ENCODE measurements around the gene SKI.
"Not testable (repeated sequence)": the region's sequence is repeated elsewhere in the genome, so short reads cannot be mapped to it uniquely, and the experiment has no call there.

Gene SKI

DNA sequence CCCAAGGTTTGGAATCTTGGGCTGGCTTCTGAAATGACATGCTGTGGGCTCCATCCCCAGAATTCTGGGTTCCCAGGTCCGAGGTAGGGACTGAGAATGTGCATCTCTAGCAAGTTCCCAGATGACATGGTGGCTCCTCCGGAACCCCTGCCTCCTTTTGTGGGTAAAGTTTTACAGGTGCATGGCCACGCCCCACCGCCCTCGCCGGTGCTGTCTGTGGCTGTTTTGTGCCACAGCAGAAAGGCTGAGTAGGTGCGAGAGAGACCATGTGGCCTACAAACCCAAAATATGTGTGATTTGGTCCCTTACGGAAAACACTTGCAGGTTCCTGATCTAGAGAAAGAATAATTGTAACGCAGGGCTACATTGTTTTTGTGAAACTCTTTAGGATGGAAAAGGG lies 30.9 kb downstream of the SKI start:
- DNase-seq = no peak

DNA sequence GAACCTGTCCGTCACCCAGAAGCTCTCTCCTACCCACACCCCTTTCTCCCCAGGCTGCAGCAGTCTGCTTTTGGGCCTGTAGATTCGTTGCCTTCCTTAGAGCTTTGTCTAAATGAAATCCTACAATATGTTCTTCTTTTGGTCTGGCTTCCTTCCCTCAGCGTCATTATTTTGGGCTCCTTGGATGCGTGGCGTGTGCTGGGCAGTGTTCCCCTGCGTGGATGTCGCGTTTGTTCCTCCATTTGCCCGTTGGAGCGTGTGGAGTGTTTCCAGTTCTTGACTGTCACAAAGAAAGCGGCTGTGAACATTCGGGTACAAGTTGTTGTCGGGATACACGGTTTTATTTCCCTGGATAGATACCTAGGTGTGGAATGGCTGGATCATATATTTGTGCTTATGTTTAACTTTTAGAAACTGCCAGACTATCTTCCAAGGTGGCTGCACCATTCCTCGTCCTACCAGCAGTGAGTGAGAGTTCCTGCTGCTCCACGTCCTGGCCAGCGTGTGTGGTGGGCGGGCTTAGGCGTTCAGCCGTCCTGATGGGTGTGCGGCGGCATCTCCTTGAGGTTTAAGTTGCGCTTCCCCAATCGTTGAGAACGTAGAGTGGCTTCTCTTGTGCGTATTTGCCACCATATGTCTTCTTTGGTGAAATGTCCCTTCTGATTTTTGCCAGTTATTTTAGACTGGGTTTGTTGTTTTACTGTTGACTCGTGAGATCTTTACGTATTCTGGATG lies 31.7 kb downstream of the SKI start:
- peak in 21 of 56 donors; percentile 19 to 68 (median 43) for DNase-seq

GRCh38 chr1:2260470-2260869 lies 32.4 kb downstream of the SKI start:
- DNase-seq = not testable (repeated sequence)

GRCh38 chr1:2260917-2261316 lies 32.8 kb downstream of the SKI start:
- DNase-seq = no peak

DNA sequence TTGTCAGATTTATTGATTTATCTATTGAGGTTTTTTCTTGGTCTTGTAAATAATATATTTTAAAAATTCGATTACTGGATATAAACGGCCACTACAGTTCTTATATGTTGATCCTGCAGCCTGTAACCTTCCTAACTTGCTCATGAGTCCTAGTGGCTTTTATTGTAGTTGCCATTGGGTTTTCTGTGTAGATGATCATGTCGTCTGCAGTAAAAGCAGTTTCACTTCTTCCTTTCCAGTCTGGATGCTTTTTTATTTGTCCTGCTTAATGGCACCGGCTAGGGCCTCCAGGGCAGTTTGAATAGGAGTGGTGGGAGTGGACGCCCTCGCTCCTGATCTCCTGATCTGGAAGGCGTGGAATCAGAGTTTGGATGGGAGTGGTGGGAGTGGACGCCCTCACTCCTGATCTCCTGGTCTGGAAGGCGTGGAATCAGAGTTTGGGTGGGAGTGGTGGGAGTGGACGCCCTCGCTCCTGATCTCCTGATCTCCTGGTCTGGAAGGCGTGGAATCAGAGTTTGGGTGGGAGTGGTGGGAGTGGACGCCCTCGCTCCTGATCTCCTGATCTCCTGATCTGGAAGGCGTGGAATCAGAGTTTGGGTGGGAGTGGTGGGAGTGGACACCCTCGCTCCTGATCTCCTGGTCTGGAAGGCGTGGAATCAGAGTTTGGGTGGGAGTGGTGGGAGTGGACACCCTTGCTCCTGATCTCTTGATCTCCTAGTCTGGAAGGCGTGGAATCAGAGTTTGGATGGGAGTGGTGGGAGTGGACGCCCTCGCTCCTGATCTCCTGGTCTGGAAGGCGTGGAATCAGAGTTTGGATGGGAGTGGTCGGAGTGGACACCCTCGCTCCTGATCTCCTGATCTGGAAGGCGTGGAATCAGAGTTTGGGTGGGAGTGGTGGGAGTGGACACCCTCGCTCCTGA lies 33.6 kb downstream of the SKI start:
- not testable (repeated sequence) for DNase-seq

DNA sequence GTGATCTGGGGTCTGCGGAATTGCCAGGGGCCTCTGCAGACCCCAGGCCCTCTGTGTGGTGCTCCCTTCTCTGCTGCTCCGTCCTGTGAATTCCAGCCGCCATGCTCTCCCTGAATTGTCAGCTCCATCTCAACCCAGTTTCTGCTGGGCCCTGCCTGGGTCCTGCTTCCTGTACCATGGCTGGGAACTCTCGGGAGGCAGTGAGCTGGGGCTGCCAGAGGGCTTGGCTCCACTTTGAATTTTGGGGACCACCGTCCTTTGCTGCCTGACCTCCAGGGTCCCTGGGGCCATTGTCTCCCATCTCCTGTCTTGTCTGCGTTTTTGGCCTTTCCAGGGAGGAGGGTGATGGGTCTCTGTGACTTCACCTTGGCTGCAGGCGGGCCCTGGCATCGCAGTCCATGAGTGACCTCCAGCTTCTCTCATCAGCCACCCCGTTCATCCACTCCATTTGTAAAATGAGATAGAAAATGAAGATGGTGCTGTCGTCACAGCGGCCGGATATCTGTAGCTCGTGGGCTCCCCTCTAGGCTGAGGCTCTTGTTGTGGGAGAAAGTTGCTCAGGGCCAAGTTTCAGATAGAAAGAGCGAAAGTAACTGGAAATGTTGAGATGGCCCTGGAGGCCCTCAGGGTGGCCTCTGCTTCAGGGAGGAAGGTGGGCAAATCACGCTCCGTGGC lies 38.3 kb downstream of the SKI start:
- DNase-seq = no peak

GRCh38 chr1:2267051-2267830 lies 39.1 kb downstream of the SKI start:
- peak in 13 of 56 donors; percentile 19 to 54 (median 35) for DNase-seq

- DNase-seq = no peak
Measured at GRCh38 chr1:2267862-2268261, 39.7 kb downstream of the SKI start.

GRCh38 chr1:2268285-2269056 lies 40.4 kb downstream of the SKI start:
- DNase-seq = no peak

DNA sequence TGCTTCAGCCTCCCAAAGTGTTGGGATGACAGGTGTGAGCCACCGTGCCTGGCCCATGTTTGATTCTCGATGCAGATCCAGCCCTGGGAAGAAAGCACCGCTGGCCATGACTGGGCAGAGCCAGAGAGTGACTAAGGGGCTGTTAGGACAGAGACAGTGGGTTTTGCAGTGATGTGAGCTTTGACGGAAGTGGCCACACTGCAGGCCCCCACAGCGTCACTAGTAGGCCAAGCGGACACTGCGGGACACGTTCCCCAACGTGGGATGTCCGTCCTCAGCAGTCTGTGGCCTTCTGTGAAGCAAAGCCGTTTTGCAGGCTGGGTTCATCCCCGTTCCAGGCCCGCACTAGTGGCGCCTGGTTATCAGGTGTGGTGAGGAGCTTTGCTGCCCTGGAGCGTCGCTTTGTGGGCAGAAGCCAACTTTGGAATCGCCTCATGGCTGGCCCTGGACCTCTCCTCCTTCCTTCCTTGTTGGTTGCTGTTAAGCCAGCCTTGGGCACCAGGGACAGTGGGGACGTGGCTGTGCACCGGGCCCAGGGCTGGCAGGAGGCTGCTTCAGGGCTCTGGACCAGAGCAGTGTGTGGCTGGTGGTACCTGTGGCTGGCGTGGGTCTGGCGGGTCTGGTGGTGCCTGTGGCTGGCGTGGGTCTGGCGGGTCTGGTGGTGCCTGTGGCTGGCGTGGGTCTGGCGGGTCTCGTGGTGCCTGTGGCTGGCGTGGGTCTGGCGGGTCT lies 41.2 kb downstream of the SKI start:
- no peak for DNase-seq

GRCh38 chr1:2269922-2270259 lies 41.8 kb downstream of the SKI start:
- DNase-seq = no peak

GRCh38 chr1:2270260-2271100 lies 42.4 kb downstream of the SKI start:
- no peak for DNase-seq

- DNase-seq = no peak
Measured at GRCh38 chr1:2271211-2271721, 43.1 kb downstream of the SKI start.

GRCh38 chr1:2271841-2272655 lies 43.9 kb downstream of the SKI start:
- DNase-seq = no peak

DNA sequence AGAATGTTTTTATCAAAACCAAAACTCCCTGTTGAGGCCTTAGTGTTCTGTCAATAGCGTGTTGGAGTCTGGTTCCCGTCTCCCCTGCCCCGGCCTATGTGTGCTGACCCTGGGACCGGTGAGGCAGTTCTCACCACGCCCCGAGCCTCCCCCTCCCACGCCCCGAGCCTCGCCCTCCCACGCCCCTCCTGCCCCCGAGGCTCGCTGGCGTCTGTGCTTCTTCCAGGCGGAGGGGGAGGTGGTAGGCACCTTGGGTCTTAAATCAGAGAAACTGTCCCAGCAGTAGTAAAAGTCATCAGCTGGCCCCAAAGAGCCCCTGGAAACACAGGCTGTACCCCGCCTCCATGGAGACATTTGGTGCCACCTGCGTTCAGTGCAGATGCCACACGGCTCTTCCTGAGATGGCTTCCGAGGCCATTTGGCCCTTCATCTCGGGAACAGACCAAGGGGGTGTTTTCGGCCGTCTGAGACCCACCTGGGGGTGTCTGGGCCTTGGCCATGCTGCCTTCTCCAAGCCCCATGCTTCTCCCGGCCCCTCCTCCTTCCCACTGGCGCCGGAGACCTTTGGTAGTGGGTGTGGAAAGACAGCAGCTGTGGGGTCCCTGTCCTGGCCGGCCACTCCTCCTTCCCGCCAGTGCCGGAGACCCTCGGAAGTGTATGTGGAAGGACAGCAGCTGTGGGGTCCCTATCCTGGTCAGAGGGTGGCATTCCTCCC lies 44.7 kb downstream of the SKI start:
- DNase-seq = no peak

DNA sequence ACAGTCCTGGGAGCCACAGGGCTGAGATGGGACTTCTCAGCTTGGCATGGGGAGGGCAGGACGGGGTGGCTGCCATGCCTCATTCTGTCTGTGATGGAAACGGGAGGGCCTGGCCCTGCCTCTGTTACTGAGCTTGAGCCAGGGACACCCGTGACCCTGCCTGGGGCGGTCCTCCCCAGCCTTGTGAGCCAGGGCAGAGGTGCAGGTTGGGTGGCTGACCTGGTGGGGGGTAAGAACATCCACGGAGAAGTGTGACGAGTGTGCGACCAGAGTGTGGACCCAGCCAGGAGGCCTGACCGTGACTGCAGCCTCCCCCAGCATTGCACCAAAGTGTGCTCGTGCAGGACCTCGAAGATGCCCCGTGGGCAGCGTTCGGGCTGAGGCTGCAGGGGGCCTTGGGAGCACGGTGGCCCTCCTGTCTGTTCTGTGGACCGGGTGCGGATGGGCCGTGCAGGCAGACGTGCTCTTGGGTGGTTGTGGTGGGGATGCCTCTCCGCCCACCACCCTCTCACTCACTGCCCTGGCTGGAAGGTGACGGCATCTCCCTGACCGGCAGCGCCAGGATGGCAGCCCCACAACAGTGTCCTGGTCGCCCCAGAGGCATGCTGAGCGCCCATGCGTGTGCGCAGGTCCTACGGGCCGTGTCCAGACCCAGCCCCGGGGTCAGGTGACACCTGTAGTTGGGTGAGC lies 45.4 kb downstream of the SKI start:
- peak in 1 of 56 donors; percentile 28 for DNase-seq
